Vagina (tissue), 2 donors: ENCODE results near the gene FAIM2.

ENCODE experiments used
- POLR2A ChIP-seq, 2 donors: fragments of 450-650 bp; IDR thresholded peaks; one replicate each; pipeline ENCODE4 v1.6.1; 2017; ENCODE audit warnings: antibody characterized with exemption in 2 of 2, mild to moderate bottlenecking in 2 of 2, moderate library complexity in 2 of 2
- TF ChIP-seq, protein P1 (sequence below), 3 experiments: fragments of 450-650 bp in 2 of 3; fragments of 200-600 bp in 1 of 3; sonication (generic) in 1 of 3; IDR thresholded peaks; one replicate each; pipeline ENCODE4 v1.5.1; 2017 to 2019; ENCODE audit warnings: antibody characterized with exemption in 3 of 3, mild to moderate bottlenecking in 2 of 3, moderate library complexity in 2 of 3

- no peak for TF ChIP-seq POLR2A (IDR thresholded peaks at IDR 0.05)
- TF ChIP-seq, protein P1, sequence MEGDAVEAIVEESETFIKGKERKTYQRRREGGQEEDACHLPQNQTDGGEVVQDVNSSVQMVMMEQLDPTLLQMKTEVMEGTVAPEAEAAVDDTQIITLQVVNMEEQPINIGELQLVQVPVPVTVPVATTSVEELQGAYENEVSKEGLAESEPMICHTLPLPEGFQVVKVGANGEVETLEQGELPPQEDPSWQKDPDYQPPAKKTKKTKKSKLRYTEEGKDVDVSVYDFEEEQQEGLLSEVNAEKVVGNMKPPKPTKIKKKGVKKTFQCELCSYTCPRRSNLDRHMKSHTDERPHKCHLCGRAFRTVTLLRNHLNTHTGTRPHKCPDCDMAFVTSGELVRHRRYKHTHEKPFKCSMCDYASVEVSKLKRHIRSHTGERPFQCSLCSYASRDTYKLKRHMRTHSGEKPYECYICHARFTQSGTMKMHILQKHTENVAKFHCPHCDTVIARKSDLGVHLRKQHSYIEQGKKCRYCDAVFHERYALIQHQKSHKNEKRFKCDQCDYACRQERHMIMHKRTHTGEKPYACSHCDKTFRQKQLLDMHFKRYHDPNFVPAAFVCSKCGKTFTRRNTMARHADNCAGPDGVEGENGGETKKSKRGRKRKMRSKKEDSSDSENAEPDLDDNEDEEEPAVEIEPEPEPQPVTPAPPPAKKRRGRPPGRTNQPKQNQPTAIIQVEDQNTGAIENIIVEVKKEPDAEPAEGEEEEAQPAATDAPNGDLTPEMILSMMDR (IDR thresholded peaks at IDR 0.05): no peak
These were observed 39.9 kb upstream of the FAIM2 start for GRCh38 chr12:49943625-49943960.
